ENCODE data around the gene PAPOLG. TPM values are rescaled to one million over a fixed set of nuclear protein-coding genes. Genes with fewer than 3 reads are reported as not detected.

PAPOLG gene
- total and polyA plus RNA-seq, 2 of the 13 experiments (the other 11 are each of a cell fraction or from before 2014, with no cell fraction given): 10.1 to 10.4 TPM

DNA sequence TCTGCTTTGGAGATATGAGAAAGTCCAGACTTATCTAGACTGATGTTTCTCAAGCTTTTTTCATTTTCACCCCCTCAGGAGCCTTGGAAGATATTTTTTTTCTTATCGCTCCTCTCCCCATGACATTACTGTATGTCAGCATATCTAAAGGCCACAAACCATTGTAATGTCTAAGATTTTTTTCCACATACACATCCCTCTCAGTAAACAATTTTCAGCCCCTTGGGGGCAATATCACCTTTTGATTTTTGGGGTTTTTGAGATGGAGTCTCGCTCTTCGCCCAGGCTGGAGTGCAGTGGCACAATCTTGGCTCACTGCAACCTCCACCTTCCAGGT, 65.0 kb downstream of the PAPOLG start:
- in situ Hi-C loops (cut with HindIII; ENCODE audit: extremely low pct_ligation_motif_present, low pct_unique_long_range_greater_than_20kb): no loop called here
- BruUV-seq (replicated peaks): no TSS peak

More for the DNA sequence above, 65.0 kb downstream of the PAPOLG start:
- Histone ChIP-seq H4K20me1 (ENCODE audit: insufficient read depth, low read length) (no peaks in the 10 kb centered on the region), H3K27me3 (ENCODE audit: control insufficient read depth in 1 of 2, insufficient read depth in 2 of 2, low read length in 2 of 2) (peaks cover 0 to 30% of the 10 kb centered on the region in 2 experiments; a peak in 3 of 5 replicates), H3K4me2 (ENCODE audit: low read depth, low read length) (no peak overlapping the region), H3K79me2 (ENCODE audit: insufficient read depth, low read length) (no peaks in the 10 kb centered on the region), H3K27ac (ENCODE audit: extremely low read length, insufficient read depth, low read length) (no peak overlapping the region), H3K4me3 (replicated peaks in 1 of 3; ENCODE audit: insufficient read depth in 1 of 3, low read depth in 2 of 3, low read length in 3 of 3) (no peak overlapping the region), H3K9me3 (ENCODE audit: low read length) (no peaks in the 10 kb centered on the region), H2AFZ (ENCODE audit: low read length) (no peak overlapping the region), H3K9ac (ENCODE audit: insufficient read depth, low read depth, low read length) (no peak overlapping the region), H3K36me3 (replicated peaks in 1 of 2; ENCODE audit: control insufficient read depth in 1 of 2, insufficient read depth in 2 of 2, low read length in 2 of 2) (no peaks in the 10 kb centered on the region), H3K4me1 (ENCODE audit: insufficient read depth, low read length) (peaks cover 9% of the 10 kb centered on the region; the same call in 1 of the 2 replicates)
- no peak for DNase-seq (ENCODE audit: low spot score)
- no peak for ATAC-seq
- POLR2A ChIA-PET: no interaction called here
- CTCF ChIA-PET (ENCODE audit: low intra/inter-chr PET ratio, low total read pairs): no interaction called here
- TF ChIP-seq ZBTB38 (CRISPR knock-in tag; IDR thresholded peaks at IDR 0.05) (no peak), MTA1 (CRISPR knock-in tag; IDR thresholded peaks at IDR 0.05; ENCODE audit: borderline replicate concordance) (no peak), EZH2 (conservative IDR thresholded peaks at IDR 0.05; ENCODE audit: low read depth, low read length) (no peak), ZNF83 (CRISPR knock-in tag; IDR thresholded peaks at IDR 0.05; ENCODE audit: borderline replicate concordance) (no peak), ZIK1 (CRISPR knock-in tag; IDR thresholded peaks at IDR 0.05; ENCODE audit: borderline replicate concordance, low read depth) (no peak), ZNF30 (CRISPR knock-in tag; IDR thresholded peaks at IDR 0.05) (no peak), KLF13 (CRISPR knock-in tag; IDR thresholded peaks at IDR 0.05) (no peak), SP140L (CRISPR knock-in tag; IDR thresholded peaks at IDR 0.05; ENCODE audit: borderline replicate concordance) (no peak), ZNF557 (CRISPR knock-in tag; IDR thresholded peaks at IDR 0.05) (no peak), NPAS2 (CRISPR knock-in tag; IDR thresholded peaks at IDR 0.05; ENCODE audit: borderline replicate concordance) (no peak), STAG1 (CRISPR knock-in tag; IDR thresholded peaks at IDR 0.05) (no peak), ZNF124 (CRISPR knock-in tag; IDR thresholded peaks at IDR 0.05) (no peak)
- TF ChIP-seq, protein P1, sequence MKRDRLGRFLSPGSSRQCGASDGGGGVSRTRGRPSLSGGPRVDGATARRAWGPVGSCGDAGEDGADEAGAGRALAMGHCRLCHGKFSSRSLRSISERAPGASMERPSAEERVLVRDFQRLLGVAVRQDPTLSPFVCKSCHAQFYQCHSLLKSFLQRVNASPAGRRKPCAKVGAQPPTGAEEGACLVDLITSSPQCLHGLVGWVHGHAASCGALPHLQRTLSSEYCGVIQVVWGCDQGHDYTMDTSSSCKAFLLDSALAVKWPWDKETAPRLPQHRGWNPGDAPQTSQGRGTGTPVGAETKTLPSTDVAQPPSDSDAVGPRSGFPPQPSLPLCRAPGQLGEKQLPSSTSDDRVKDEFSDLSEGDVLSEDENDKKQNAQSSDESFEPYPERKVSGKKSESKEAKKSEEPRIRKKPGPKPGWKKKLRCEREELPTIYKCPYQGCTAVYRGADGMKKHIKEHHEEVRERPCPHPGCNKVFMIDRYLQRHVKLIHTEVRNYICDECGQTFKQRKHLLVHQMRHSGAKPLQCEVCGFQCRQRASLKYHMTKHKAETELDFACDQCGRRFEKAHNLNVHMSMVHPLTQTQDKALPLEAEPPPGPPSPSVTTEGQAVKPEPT (CRISPR knock-in tag; IDR thresholded peaks at IDR 0.05; ENCODE audit: low read depth): no peak
- TF ChIP-seq, protein P2, sequence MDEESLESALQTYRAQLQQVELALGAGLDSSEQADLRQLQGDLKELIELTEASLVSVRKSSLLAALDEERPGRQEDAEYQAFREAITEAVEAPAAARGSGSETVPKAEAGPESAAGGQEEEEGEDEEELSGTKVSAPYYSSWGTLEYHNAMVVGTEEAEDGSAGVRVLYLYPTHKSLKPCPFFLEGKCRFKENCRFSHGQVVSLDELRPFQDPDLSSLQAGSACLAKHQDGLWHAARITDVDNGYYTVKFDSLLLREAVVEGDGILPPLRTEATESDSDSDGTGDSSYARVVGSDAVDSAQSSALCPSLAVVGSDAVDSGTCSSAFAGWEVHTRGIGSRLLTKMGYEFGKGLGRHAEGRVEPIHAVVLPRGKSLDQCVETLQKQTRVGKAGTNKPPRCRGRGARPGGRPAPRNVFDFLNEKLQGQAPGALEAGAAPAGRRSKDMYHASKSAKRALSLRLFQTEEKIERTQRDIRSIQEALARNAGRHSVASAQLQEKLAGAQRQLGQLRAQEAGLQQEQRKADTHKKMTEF (CRISPR knock-in tag; IDR thresholded peaks at IDR 0.05): no peak
- TF ChIP-seq, protein P3, sequence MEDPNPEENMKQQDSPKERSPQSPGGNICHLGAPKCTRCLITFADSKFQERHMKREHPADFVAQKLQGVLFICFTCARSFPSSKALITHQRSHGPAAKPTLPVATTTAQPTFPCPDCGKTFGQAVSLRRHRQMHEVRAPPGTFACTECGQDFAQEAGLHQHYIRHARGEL (CRISPR knock-in tag; IDR thresholded peaks at IDR 0.05): no peak
- TF ChIP-seq, protein P4, sequence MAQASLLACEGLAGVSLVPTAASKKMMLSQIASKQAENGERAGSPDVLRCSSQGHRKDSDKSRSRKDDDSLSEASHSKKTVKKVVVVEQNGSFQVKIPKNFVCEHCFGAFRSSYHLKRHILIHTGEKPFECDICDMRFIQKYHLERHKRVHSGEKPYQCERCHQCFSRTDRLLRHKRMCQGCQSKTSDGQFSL (CRISPR knock-in tag; IDR thresholded peaks at IDR 0.05): no peak
- intact Hi-C loops (cut with micrococcal nuclease; ENCODE audit: unreplicated experiment): no loop called here
- FAIRE-seq: no peak
- WGBS (ENCODE audit: low lambda C conversion rate): 84% methylated on average over 3 of the region's 3 CpGs

All from HepG2 (cell line).